ENCODE data around the gene TAF4.
"Not testable (repeated sequence)": the region's sequence is repeated elsewhere in the genome, so short reads cannot be mapped to it uniquely, and the experiment has no call there.

GRCh38 chr20:62084224-62084623 lies 18.5 kb upstream of the TAF4 start:
- TF ChIP-seq CTCF (IDR thresholded peaks at IDR 0.05); ZFX (IDR thresholded peaks at IDR 0.05; ENCODE audit: borderline replicate concordance): not testable (repeated sequence)

All from 22Rv1 (cell line).